ENCODE results near the gene GRB2. TPM values are rescaled to one million over a fixed set of nuclear protein-coding genes. Genes with fewer than 3 reads are reported as not detected.
"Not testable (repeated sequence)": the region's sequence is repeated elsewhere in the genome, so short reads cannot be mapped to it uniquely, and the experiment has no call there.

Gene GRB2
- total RNA-seq, 1 experiment from 2014 or later = 115 TPM

GRCh38 chr17:75450270-75450669, 44.8 kb upstream of the GRB2 start:
- Histone ChIP-seq H3K4me3 (ENCODE audit: low read depth, low read length) (no peak overlapping the region), H3K27me3 (replicated peaks; ENCODE audit: control insufficient read depth, insufficient read depth, low read length) (no peaks in the 10 kb centered on the region), H3K4me1 (peaks cover 9% of the 10 kb centered on the region), H3K9me3 (no peaks in the 10 kb centered on the region), H3K36me3 (ENCODE audit: control insufficient read depth, insufficient read depth, low read length) (no peaks in the 10 kb centered on the region)
- Mint-ChIP-seq H3K27me3 (ENCODE audit: insufficient read depth, unreplicated experiment) (no peaks in the 10 kb centered on the region), H3K9me3 (ENCODE audit: unreplicated experiment) (no peaks in the 10 kb centered on the region), H3K27ac (ENCODE audit: unreplicated experiment) (no peak overlapping the region), H3K4me3 (ENCODE audit: unreplicated experiment) (no peak overlapping the region), H3K36me3 (ENCODE audit: insufficient read depth, unreplicated experiment) (no peaks in the 10 kb centered on the region), H3K4me1 (ENCODE audit: low read depth, unreplicated experiment) (peaks cover 18% of the 10 kb centered on the region)
- ChIA-PET POLR2A (no interaction called here), CTCF (interaction anchor here (0.7 kb wide), 1 partner anchor 10 kb away, joined by 9 read pairs; no protein-coding TSS in a partner anchor)
- no peak for DNase-seq
- intact Hi-C loops (cut with micrococcal nuclease; ENCODE audit: unreplicated experiment) = no loop called here
- BruUV-seq (replicated peaks) = no TSS peak
- no peak for TF ChIP-seq CTCF (IDR thresholded peaks at IDR 0.05; ENCODE audit: insufficient read depth in 1 of 2, low read depth in 1 of 2, low read length in 1 of 2, severe bottlenecking in 1 of 2, unreplicated experiment in 1 of 2)

GRCh38 chr17:75447951-75448856, 42.7 kb upstream of the GRB2 start:
- no TSS peak for BruUV-seq (replicated peaks)
- DNase-seq = no peak
- no peaks in the 10 kb centered on the region for H3K27me3 Mint-ChIP-seq (ENCODE audit: insufficient read depth, unreplicated experiment)
- Histone ChIP-seq H3K9me3 (no peaks in the 10 kb centered on the region), H3K4me1 (no peaks in the 10 kb centered on the region), H3K4me3 (ENCODE audit: low read depth, low read length) (no peak overlapping the region), H3K36me3 (ENCODE audit: control insufficient read depth, insufficient read depth, low read length) (no peaks in the 10 kb centered on the region), H3K27me3 (replicated peaks; ENCODE audit: control insufficient read depth, insufficient read depth, low read length) (no peaks in the 10 kb centered on the region)
- no peaks in the 10 kb centered on the region for H3K9me3 Mint-ChIP-seq (ENCODE audit: unreplicated experiment)
- POLR2A ChIA-PET = no interaction called here
- intact Hi-C loops (cut with micrococcal nuclease; ENCODE audit: unreplicated experiment) = no loop called here
- no peak overlapping the region for H3K4me3 Mint-ChIP-seq (ENCODE audit: unreplicated experiment)
- CTCF ChIA-PET = interaction anchor here (0.7 kb wide), 1 partner anchor 1090 kb away, joined by 5 read pairs; no protein-coding TSS in a partner anchor
- peaks cover 7% of the 10 kb centered on the region for H3K4me1 Mint-ChIP-seq (ENCODE audit: low read depth, unreplicated experiment)
- no peaks in the 10 kb centered on the region for H3K36me3 Mint-ChIP-seq (ENCODE audit: insufficient read depth, unreplicated experiment)
- H3K27ac Mint-ChIP-seq (ENCODE audit: unreplicated experiment) = no peak overlapping the region
- no peak for TF ChIP-seq CTCF (IDR thresholded peaks at IDR 0.05; ENCODE audit: insufficient read depth in 1 of 2, low read depth in 1 of 2, low read length in 1 of 2, severe bottlenecking in 1 of 2, unreplicated experiment in 1 of 2)

- CTCF ChIA-PET = interaction anchor here (0.7 kb wide), 2 partner anchors 11 to 12 kb away, joined by 4 to 5 read pairs; no protein-coding TSS in a partner anchor
- intact Hi-C loops (cut with micrococcal nuclease; ENCODE audit: unreplicated experiment); H3K27me3 ChIP-seq (replicated peaks; ENCODE audit: control insufficient read depth, insufficient read depth, low read length); POLR2A ChIA-PET; H3K36me3 Mint-ChIP-seq (ENCODE audit: insufficient read depth, unreplicated experiment); BruUV-seq (replicated peaks); DNase-seq; H3K4me3 Mint-ChIP-seq (ENCODE audit: unreplicated experiment); H3K27me3 Mint-ChIP-seq (ENCODE audit: insufficient read depth, unreplicated experiment); H3K27ac Mint-ChIP-seq (ENCODE audit: unreplicated experiment); H3K9me3 Mint-ChIP-seq (ENCODE audit: unreplicated experiment); H3K9me3 ChIP-seq; H3K4me3 ChIP-seq (ENCODE audit: low read depth, low read length); H3K36me3 ChIP-seq (ENCODE audit: control insufficient read depth, insufficient read depth, low read length): not testable (repeated sequence)
- H3K4me1 ChIP-seq = peaks cover 13% of the 10 kb centered on the region
- H3K4me1 Mint-ChIP-seq (ENCODE audit: low read depth, unreplicated experiment) = peaks cover 10% of the 10 kb centered on the region
Observed at GRCh38 chr17:75445896-75446295, 40.4 kb upstream of the GRB2 start.
